Endothelial cell of umbilical vein (primary cell): Measurements from ENCODE around the gene MICAL3.

ENCODE experiments used
- EZH2 ChIP-seq: IDR thresholded peaks from 2 replicates; pipeline ENCODE4 v1.6.1; 2012; ENCODE audit warnings: borderline replicate concordance, low read depth, mild to moderate bottlenecking, moderate library complexity, low read length, inconsistent platforms; ENCODE audit not compliant: severe bottlenecking
- JUN ChIP-seq: IDR thresholded peaks from 2 replicates; pipeline ENCODE4 v1.6.1; 2011; ENCODE audit warnings: borderline replicate concordance, low read depth; ENCODE audit not compliant: insufficient read length, insufficient read depth
- POLR2A ChIP-seq: IDR thresholded peaks from 2 replicates; pipeline ENCODE4 v1.6.1; 2012; ENCODE audit warnings: low read depth, mild to moderate bottlenecking, control low read depth, low read length
- POLR2AphosphoS5 ChIP-seq: IDR thresholded peaks from 2 replicates; pipeline ENCODE4 v1.6.1; 2012; ENCODE audit warnings: low read depth, mild to moderate bottlenecking, control low read depth, low read length, moderate library complexity; ENCODE audit not compliant: insufficient read depth
- TF ChIP-seq, protein P1 (sequence below), 2 donors: IDR thresholded peaks; 1 replicate in 1 of 2; 2 replicates in 1 of 2; pipeline ENCODE4 v1.5.1; 2011; ENCODE audit warnings: low read length in 2 of 2, mild to moderate bottlenecking in 2 of 2, moderate library complexity in 2 of 2, control low read depth in 1 of 2, inconsistent platforms in 1 of 2, low read depth in 1 of 2; ENCODE audit not compliant: insufficient read depth in 1 of 2; ENCODE audit errors: extremely low read depth in 1 of 2
- TF ChIP-seq, protein P2 (sequence below): IDR thresholded peaks from 2 replicates; pipeline ENCODE4 v1.6.1; 2011; ENCODE audit not compliant: insufficient read depth, insufficient read length

DNA sequence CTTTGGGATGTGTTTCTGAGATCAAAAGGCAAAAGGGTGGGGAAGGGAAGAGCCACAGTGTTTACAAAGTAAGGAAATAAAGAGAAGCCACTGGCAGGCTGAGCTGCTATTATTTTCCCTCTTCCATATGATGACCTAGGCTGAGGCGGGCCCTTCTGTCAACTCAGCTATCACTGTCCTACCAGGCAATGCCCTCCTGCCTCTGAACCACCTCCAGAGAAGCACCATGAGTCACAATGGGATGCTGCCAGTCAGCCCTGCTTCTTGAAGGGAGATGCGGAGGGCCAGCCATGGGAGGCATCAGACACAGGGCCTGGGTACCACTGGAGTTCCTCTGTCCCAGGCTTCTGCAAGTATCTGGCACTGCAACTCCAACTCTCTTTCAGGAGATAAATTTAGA is 142.2 kb downstream of the MICAL3 start:
- TF ChIP-seq POLR2AphosphoS5 (no peak), POLR2A (no peak), EZH2 (no peak), JUN (no peak)
- TF ChIP-seq, protein P1, sequence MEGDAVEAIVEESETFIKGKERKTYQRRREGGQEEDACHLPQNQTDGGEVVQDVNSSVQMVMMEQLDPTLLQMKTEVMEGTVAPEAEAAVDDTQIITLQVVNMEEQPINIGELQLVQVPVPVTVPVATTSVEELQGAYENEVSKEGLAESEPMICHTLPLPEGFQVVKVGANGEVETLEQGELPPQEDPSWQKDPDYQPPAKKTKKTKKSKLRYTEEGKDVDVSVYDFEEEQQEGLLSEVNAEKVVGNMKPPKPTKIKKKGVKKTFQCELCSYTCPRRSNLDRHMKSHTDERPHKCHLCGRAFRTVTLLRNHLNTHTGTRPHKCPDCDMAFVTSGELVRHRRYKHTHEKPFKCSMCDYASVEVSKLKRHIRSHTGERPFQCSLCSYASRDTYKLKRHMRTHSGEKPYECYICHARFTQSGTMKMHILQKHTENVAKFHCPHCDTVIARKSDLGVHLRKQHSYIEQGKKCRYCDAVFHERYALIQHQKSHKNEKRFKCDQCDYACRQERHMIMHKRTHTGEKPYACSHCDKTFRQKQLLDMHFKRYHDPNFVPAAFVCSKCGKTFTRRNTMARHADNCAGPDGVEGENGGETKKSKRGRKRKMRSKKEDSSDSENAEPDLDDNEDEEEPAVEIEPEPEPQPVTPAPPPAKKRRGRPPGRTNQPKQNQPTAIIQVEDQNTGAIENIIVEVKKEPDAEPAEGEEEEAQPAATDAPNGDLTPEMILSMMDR (IDR thresholded peaks at IDR 0.05; ENCODE audit: extremely low read depth in 1 of 2, insufficient read depth in 1 of 2, low read depth in 1 of 2, low read length in 2 of 2) = no peak
- TF ChIP-seq, protein P2, sequence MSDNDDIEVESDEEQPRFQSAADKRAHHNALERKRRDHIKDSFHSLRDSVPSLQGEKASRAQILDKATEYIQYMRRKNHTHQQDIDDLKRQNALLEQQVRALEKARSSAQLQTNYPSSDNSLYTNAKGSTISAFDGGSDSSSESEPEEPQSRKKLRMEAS = no peak
